HG02798 (cell line): ENCODE results near the gene SLC12A8.
A peak's percentile ranks its signal among the peaks of the same experiment; 100 is the strongest.

Experiments
- ATAC-seq: cut with Tn5 transposase; IDR thresholded peaks from one replicate; pipeline ENCODE4 v1.9.1; 2021; ENCODE audit warnings: mild to moderate bottlenecking; ENCODE audit not compliant: unreplicated experiment, poor library complexity

The SLC12A8 gene

DNA sequence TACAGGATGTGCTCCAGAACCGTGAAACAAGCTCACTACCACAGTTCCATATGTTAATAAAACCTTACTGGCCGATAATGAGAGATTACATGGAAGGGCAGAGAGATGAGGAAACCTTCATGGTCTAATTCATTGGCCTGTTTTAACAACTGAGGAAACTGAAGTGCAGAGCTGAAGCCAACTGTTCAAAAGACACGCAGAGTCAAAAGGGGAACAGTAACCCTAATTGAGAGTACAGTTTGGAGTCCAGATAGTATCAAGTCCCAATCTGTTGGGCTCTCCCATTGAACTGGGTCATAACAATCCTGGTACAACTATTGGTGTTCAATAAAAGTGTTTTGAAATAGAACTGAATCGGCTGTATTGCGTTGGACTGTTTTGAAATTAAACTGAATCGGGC lies 69.6 kb downstream of the SLC12A8 start:
- ATAC-seq: no peak

DNA sequence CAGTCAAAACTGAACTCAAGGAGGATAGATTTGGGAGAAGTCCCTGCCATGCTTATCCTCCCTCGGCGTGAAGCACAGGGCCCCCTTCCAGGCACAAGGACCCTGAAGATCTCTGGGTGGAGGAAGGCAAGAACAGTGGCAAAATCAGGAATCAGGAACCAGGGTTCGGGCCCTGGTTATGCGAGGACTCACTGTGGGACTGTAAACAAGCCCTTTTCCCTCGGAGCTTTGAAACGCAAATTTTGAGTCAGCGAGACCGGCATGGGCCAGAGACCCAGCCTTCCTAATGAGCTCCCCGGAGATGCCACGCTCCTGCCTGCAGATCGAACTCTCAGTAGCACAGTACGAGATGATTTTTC lies 70.1 kb downstream of the SLC12A8 start:
- no peak for ATAC-seq

DNA sequence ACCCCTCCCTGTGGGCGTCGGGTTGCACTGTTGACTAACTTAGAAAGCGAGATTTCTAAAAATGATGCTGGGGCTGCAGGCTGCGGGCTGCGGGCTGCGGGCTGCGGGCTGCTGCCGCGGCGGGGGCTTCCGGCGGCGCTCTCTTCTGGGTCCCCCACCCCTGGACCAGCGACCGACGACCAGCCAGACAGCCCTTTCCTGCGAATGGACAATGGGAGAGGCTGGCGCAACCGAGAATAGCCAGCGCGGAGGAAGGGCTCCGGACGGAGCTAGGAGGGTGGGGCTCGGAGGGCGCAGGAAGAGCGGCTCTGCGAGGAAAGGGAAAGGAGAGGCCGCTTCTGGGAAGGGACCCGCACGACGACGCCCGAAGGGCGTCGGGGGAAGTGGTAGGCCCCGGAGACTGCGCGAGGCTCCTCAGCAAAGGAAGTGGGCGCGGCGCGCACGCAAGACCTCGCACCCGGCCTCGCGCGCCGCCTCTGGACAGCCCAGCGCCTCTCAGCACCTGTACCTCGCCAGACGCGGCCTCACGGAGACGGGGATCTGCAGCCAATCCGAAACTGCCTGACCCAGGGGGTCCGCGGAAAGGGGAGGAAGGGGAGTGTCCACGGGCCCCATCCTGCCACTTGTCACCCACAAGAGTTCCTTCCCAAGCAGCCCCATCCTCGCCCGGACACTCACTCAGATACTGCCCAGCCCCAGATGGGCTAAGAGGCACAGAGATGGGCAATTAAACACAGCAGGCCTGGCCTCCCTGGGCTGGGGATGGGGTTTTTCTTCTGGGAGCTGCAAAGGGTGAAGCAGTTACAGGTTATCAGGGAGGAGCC lies 70.7 kb downstream of the SLC12A8 start:
- ATAC-seq: peak; percentile 65

DNA sequence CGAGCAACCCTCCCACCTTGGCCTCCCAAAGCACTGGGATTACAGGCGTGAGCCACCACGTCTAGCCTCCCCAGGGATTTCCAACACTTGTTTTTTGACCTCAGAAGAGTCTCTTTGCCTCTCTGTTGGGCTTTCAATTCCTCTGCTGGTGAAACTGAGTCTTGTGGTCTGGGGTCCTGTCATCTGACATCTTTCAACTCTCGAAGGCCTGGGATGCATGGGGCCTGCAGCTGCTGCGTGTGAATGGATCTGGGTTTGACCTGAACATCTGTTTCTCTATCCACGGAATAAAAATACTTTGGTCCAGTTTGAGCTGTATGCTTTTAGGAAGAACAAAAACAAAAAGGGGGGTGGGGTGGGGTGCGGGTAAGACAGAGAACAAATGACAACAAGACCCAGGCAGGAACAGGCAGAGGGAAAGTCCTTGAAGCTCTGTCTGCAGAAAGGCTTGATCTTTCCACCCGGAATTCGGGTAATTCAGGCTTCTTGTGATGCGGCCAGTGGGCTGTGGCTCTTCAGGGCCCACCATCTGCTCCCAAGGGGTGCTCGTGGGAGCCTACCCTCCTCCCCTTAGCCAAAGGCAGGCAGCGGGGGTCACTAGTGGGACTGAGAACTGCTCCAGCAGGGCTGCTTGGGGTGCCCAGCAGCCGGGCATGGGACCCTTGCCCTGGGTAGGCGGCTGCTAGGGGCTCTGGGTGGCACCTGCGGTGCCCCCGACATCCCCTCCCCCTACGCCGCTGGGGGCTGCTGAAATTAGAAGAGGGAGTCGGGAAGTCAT lies 71.5 kb downstream of the SLC12A8 start:
- peak; percentile 17 for ATAC-seq

DNA sequence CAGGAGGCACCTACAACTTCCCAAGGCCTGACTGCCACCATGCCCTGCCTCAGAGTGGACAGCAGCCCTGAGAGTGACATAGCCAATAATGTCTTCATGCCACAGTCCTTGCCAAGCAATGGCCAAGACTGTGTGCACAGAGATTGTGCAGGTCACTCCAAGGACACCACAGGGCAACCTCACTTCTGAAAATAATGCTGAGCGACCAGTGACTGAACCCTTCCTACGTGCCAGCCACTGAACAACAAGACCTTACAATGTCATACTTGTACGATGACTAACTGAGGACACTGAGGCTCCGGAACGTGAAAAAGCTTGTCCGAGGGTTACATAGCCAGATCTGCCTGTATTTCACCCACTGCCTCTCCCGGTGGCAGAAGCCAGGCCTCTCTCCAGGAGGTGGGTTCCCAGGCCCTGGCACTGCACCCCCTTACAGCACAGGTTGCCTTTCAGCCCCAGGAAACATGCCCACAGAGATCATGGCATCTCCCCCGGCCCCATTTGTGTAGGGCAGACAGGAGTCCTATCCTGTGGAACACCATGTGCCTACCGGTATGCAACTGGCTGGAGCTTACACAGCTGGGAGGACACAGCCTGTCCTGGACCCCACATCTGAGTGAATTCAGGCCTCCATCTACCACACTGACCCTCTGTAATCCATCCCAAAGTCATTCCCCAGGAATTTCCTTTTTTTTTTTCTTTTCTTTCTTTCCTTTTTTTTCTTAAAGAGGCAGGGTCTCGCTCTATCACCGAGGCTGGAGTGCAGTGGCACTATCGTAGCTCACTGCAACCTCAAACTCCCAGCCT lies 72.3 kb downstream of the SLC12A8 start:
- ATAC-seq: no peak

DNA sequence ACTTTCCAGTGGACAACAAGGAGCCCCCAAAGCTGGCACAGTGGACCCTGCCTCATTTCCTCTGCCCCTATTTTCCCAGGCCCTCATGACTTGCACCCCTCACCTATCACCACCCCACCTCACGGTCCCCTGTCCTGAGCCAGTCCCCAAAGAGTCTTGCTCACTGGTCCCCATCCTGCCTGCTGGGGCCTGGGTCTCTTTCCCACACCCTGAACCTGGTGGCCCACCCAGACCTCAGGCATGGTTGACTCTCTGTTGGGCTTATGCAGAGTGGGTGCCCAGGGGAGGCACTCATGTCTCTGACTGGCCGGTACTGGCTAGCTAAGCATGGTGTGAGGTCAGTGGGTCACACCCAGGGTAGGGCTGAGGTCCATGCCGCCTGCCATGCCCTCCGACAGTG lies 73.2 kb downstream of the SLC12A8 start:
- ATAC-seq: no peak

DNA sequence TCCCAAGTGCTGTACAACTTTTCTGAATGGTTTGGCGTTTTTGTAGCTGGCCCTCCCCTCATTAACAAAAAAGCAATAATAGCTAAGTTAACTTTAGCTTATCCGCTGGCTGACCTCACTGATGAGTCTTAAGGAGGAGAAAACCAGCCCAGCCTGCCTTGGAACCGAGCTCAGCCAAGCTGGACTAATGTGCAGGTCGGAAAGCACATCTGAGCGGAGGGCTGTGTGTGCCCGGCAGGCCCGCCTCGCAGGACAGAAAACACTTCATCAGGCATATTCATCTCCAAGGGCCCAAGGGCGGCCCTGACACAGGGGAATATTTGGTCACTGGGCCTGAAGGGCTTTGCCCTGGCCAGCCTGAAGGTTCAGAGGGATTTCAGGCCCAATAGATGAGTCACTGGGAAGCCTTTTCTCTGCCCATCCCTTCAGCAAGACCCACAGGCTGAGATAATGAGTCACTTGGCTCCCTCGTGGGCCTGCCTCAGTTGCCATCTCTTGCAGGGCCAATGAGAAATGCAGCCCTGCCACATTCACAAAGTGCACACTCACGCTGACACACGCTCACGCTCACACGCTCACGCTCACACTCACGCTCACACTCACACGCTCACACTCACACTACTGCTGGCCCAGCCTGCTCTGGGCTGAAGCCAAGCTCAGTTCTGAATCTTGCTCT lies 75.1 kb downstream of the SLC12A8 start:
- no peak for ATAC-seq

DNA sequence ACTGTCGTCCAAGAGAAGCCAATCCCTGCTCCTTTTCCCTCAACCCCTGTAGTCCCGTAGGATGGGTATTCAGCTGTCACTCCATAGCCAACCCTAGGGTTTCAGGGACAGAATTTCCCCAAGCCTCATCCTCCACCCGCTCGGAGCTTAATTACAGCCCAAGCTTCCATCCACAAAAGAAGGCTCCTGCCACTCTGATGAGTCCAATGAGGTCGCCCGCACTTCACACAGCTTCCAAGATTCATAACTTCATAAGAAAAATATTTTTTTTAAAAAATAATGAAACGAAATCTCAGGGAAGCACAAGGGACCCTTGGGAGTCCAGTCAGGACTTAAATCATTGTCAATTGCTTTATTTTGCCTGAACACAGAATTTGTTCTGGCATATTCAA lies 75.6 kb downstream of the SLC12A8 start:
- no peak for ATAC-seq

DNA sequence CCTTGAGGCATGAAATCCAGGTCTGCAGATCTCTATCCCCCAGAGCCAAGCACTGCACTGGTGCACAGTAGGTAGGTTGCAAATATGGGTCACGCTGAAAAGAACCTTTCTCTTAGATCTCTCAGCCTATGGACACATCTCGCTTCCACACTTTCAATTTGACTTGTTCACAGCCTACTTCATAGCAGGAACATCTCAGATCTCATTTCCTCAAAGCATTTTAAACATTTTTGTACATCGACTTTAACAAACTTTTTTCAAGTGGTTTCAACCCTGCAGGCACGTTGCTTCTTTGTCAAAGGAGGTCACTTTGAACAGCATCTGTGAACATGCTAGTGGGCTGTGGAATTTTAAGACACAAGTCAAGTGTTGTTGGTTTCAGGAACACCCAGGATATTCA lies 76.0 kb downstream of the SLC12A8 start:
- ATAC-seq: no peak

DNA sequence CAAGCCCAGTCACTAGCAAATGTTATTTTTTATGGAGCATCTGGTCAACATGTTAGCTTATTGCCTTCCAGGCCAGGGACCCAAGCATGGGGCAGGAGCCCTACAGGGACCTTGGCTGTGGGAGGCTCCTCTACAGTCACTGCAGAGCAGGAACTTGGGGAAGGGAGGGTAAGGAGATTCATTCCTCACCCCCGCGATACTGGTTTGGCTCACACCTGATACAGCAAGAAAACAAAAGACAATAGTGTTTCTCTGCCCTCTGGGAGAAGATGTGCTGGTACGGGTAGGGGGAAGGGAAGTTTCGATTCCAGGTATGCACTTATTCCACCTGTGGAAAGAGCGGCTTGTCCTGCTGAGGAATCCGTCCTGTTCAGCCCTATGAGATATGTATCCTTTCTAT lies 77.6 kb downstream of the SLC12A8 start:
- no peak for ATAC-seq

DNA sequence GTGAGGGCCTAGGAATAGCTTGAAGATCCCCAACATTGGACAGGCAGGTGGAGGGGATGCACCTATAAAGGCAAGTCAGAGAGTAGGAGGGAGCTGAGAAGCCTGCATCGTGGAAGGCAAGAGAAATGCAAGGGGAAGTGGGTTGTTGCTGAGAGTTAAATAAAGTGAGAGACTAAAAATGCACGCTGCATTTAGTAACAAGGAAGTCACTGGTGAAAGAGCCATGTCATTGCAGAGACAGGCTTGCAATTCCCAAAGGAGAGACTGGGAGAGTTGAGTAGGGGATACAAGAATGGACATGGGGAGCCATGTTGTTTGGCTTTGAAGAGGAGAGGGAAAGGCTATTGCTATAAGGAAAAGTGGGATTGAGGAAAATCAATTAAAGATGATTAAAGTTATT lies 79.7 kb downstream of the SLC12A8 start:
- peak; percentile 54 for ATAC-seq

DNA sequence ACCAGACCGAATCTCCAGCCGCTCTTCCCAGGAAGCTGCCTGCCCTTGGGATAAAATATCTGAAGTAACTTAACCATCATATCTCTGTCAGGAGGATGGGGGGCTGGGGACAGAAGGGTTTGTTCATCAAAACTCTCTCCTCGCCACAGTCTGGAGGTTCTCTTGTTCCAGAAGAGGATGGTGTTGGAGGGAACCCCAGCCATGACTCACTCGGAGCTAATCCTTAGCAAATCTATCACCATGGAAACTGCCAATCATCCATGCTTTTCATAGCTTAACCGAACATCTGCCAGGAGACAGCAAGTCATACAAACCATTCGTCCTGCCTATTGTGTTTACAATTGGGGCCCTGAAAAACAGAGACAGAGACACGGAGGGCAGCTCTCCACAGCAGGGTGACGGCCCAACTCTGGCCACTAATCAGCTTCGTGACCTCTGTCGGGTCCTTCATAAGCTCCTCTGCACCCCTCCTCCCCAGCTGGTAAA lies 83.0 kb downstream of the SLC12A8 start:
- ATAC-seq: no peak

DNA sequence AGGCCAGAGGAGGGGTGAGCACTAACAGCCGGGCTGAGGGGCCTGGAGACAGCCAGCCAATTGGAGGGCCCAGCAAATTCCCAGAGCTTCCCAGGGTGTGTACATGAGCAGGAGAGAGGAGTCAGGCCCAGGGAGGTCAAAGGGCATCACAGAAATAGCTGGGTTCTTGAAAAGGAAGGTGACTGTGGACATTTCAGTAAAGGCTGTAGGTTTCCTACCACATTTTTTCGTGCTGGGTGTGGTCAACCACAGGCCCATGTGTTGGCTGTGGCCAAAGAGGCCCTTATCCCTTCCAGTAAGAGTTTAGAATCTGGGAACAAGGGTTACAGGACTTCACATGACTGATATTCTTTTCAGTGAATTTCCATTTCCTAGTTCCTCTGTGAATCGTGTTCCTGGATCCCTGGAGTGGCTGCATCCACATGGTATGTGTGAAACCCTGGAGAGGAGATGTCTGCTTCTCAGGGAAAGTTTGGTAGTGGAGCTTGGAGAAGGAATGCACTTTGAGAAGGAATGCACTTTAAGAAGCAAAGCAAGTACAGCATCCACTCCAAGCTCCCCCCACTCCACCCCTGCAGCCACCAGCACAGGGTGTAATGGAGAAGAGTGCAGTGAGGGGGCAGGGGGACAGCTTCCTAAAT lies 83.6 kb downstream of the SLC12A8 start:
- peak; percentile 46 for ATAC-seq

DNA sequence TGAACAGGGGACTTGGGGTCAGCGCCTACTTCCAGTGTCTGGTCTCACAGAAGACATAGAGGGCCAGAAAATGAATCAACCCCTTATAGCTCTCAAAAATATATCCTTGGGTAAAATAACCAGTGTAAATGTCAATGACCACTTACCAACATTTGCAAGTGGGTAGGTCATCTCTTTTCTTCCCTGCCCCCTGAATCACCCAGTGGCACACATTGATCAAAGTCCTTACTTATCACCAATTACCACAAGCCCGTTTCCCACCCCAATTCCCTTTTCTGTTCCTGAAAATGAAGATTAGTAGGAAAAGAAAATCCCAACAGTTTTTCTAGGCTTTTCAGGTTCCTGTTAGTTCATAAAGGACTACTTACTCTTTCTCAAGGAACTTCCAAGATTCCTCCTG lies 86.2 kb downstream of the SLC12A8 start:
- no peak for ATAC-seq

DNA sequence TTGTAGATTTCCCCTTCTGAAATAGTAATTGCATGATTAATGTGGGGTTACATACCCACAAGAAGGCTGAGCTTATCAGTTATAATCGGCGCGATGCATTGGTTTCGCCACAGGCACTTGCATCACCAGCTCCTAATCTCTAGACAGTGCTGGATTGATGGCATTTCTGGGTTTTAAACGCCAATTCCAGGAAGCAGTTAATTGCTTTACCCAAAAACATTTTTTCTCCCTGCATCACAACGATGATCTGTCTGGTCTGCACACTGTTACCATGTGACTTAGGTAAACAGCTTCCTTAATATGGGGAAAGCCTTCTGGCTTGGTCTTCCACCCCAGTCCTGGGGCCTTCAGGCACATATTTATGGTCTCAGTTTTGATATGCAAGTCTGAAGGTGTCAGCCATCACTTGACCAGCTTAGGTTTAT lies 86.7 kb downstream of the SLC12A8 start:
- no peak for ATAC-seq

DNA sequence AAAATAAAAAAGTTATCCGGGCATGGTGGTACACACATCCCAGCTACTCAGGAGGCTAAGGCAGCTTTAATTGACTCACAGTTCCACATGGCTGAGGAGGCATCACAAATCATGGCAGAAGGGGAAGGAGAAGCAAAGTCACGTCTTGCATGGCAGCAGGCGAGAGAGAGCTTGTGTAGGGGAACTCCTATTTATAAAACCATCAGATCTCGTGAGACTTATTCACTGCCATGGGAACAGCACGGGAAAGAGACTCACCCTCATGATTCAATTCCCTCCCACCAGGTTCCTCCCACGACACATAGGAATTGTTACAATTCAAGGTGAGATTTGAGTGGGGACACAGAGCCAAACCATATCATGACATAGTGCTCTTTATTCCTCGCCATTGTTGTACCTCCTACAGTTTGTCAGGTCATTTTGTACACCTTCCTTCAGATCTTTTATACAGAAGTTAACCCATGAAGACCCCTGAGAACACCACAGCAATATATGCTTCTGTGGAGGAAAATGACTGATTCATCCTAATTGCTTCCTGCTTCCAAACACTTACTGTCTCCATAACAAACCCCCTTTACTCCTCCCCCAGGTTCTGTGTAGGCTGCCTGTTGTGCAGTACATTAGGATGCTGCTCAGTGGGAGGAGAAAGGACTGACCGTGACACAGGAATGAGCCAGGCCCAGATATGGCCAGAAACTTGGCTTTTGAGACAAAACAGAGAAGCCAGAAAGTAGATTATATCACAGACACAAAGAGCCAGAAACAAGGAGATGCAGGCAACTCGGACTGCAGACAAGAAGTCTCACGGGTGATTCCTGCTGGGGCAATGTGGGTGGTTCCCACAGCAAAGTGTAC lies 88.9 kb downstream of the SLC12A8 start:
- no peak for ATAC-seq

DNA sequence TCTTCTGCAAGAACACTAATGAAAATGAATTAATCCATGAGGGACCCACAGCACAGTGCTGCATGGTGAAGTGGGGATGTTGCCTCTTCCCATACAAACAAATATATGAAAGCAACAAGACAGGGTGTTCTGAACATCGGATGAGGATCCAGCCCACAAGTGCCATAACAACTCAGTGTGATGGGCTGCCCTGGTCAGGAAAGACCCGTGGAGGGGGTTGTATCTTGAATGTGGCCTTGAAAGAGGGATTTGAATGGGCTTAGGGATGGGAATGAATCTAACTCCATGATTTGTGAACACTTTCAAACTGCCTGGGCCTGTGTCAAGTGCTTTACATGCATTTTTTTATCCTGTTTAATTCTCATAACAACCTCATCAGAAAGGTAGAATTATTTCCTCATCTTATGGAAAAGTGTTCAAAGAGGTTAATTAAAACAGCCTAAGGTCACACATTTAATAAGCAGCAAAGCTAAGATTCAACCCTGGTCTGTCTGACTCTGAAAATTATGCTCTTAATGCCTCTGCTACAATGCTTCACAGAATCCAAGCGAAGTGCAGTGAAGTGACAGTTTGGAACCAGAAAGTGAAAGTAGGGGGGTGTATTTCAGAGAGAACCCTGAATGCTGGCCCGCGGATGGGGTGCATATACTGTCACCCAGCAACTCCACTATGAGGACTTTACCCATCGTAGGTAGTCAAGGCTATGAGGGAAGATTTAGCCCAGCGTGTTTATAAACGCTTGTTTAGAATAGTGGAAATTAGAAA lies 91.1 kb downstream of the SLC12A8 start:
- peak; percentile 47 for ATAC-seq
